H1 (cell line): ENCODE measurements around the gene KRT72. TPM values are rescaled to one million over a fixed set of nuclear protein-coding genes. Genes with fewer than 3 reads are reported as not detected.

Experiments
- CTCF ChIA-PET: fragments of 300-600 bp; sonication (Branson Sonifier 250); formaldehyde crosslinking; loops from one replicate; lab custom pipeline; 2021; ENCODE audit not compliant: partially characterized antibody; lab: Charles Lee
- POLR2A ChIA-PET: fragments of 300-600 bp; sonication (Branson Sonifier 250); formaldehyde crosslinking; loops from one replicate; lab custom pipeline; 2021; ENCODE audit warnings: inconsistent platforms; ENCODE audit not compliant: partially characterized antibody; lab: Charles Lee
- DNase-seq, 2 experiments: peaks; one replicate each; pipeline versions ENCODE4 v3.0.0 to v3.0.0-alpha.2; 2010 to 2022; ENCODE audit warnings: low spot score in 2 of 2, low read depth in 1 of 2, mixed read lengths in 1 of 2
- FAIRE-seq: peaks from 2 replicates; lab custom pipeline; 2011; peaks lifted over from hg19 to GRCh38; lab: Jason Lieb, UNC
- H2AFZ ChIP-seq: 2 replicates; pipeline ENCODE4 v1.8.1; 2012; ENCODE audit warnings: low read length, inconsistent platforms
- H2AK5ac ChIP-seq: 2 replicates; pipeline ENCODE4 v1.6.1; 2013; ENCODE audit warnings: low read depth, low read length
- H2BK120ac ChIP-seq: replicated peaks from 2 replicates; pipeline ENCODE3; 2013; ENCODE audit warnings: low read depth, low read length, inconsistent platforms
- H2BK12ac ChIP-seq: 2 replicates; pipeline ENCODE4 v1.6.1; 2013; ENCODE audit warnings: low read depth, low read length
- H2BK15ac ChIP-seq: 2 replicates; pipeline ENCODE4 v1.6.1; 2013; ENCODE audit warnings: low read length
- H2BK20ac ChIP-seq: 2 replicates; pipeline ENCODE4 v1.6.1; 2013; ENCODE audit warnings: low read length
- H2BK5ac ChIP-seq: 2 replicates; pipeline ENCODE4 v1.6.1; 2013; ENCODE audit warnings: low read depth, low read length
- H3K14ac ChIP-seq: 2 replicates; pipeline ENCODE4 v1.6.1; 2013; ENCODE audit warnings: inconsistent platforms; ENCODE audit not compliant: insufficient read length
- H3K18ac ChIP-seq: 2 replicates; pipeline ENCODE4 v1.6.1; 2013; ENCODE audit warnings: low read length; ENCODE audit errors: extremely low read depth
- H3K23ac ChIP-seq: 2 replicates; pipeline ENCODE4 v1.6.1; 2013; ENCODE audit warnings: inconsistent platforms; ENCODE audit not compliant: insufficient read length
- H3K23me2 ChIP-seq: 2 replicates; pipeline ENCODE4 v1.6.1; 2013; ENCODE audit warnings: low read depth, low read length
- H3K27ac ChIP-seq: 2 replicates; pipeline ENCODE4 v1.6.1; 2011; ENCODE audit warnings: low read depth, low read length, inconsistent platforms
- H3K27me3 ChIP-seq, 4 experiments: replicated peaks in 1 of 4; 1 replicate in 1 of 4; 2 replicates in 3 of 4; pipeline versions ENCODE4 v1.6.1 to v1.8.1; 2011 to 2013; ENCODE audit warnings: low read length in 3 of 4, mild to moderate bottlenecking in 3 of 4, inconsistent platforms in 2 of 4, mixed read lengths in 2 of 4, moderate library complexity in 1 of 4; ENCODE audit not compliant: control insufficient read depth in 3 of 4, insufficient read depth in 3 of 4; ENCODE audit errors: extremely low read depth in 1 of 4
- H3K36me3 ChIP-seq, 4 experiments: 2 replicates each; pipeline versions ENCODE4 v1.6.1 to v1.8.1; 2011 to 2013; ENCODE audit warnings: mild to moderate bottlenecking in 4 of 4, low read length in 3 of 4, moderate library complexity in 2 of 4, control low read depth in 1 of 4, inconsistent platforms in 1 of 4; ENCODE audit not compliant: insufficient read depth in 4 of 4, control insufficient read depth in 2 of 4
- H3K4ac ChIP-seq: replicated peaks from 2 replicates; pipeline ENCODE3; 2013; ENCODE audit warnings: low read length, low read depth, mixed read lengths, inconsistent platforms; ENCODE audit not compliant: insufficient read length
- H3K4me1 ChIP-seq, 4 experiments: replicated peaks in 1 of 4; 1 replicate in 1 of 4; 2 replicates in 3 of 4; pipeline versions ENCODE4 v1.6.1 to v1.8.1; 2011 to 2013; ENCODE audit warnings: low read length in 3 of 4, inconsistent platforms in 2 of 4, mixed read lengths in 1 of 4; ENCODE audit not compliant: insufficient read depth in 4 of 4, control insufficient read depth in 3 of 4
- H3K4me2 ChIP-seq, 2 experiments: 2 replicates each; pipeline versions ENCODE4 v1.6.1 to v1.8.1; 2011 to 2013; ENCODE audit warnings: low read depth in 2 of 2, low read length in 2 of 2, control low read depth in 1 of 2, inconsistent platforms in 1 of 2, mild to moderate bottlenecking in 1 of 2; ENCODE audit not compliant: insufficient read depth in 1 of 2
- H3K4me3 ChIP-seq, 4 experiments: fragments of 200-600, 300-600 bp in 1 of 4; sonication (generic), shearing (Covaris generic), sonication (Bioruptor Twin) in 1 of 4; 2 replicates each; pipeline versions ENCODE4 v1.5.1 to v1.8.1; 2011 to 2016; ENCODE audit warnings: low read length in 4 of 4, low read depth in 3 of 4, control low read depth in 2 of 4, inconsistent platforms in 2 of 4, mild to moderate bottlenecking in 2 of 4, mixed read lengths in 1 of 4, moderate library complexity in 1 of 4; ENCODE audit not compliant: insufficient read depth in 2 of 4; ENCODE audit errors: extremely low read depth in 1 of 4
- H3K56ac ChIP-seq: replicated peaks from 2 replicates; pipeline ENCODE3; 2013; ENCODE audit warnings: low read depth, mild to moderate bottlenecking, mixed read lengths, low read length, inconsistent platforms; ENCODE audit not compliant: insufficient read length
- H3K79me1 ChIP-seq: 2 replicates; pipeline ENCODE4 v1.6.1; 2013; ENCODE audit warnings: low read depth, low read length, control low read depth
- H3K79me2 ChIP-seq, 2 experiments: 2 replicates each; pipeline versions ENCODE4 v1.6.1 to v1.8.1; 2012 to 2013; ENCODE audit warnings: low read length in 2 of 2, mild to moderate bottlenecking in 2 of 2, inconsistent platforms in 1 of 2; ENCODE audit not compliant: insufficient read depth in 2 of 2, control insufficient read depth in 1 of 2
- H3K9ac ChIP-seq, 4 experiments: replicated peaks in 1 of 4; 1 replicate in 1 of 4; 2 replicates in 3 of 4; pipeline versions ENCODE4 v1.6.1 to v1.8.1; 2011 to 2013; ENCODE audit warnings: low read depth in 3 of 4, low read length in 3 of 4, control low read depth in 2 of 4, mild to moderate bottlenecking in 2 of 4, moderate library complexity in 2 of 4, inconsistent platforms in 1 of 4; ENCODE audit errors: extremely low read depth in 1 of 4
- H3K9me3 ChIP-seq, 2 experiments: 2 replicates each; pipeline versions ENCODE4 v1.6.1 to v1.8.1; 2012 to 2013; ENCODE audit warnings: mild to moderate bottlenecking in 2 of 2, moderate library complexity in 2 of 2, control low read depth in 1 of 2, inconsistent platforms in 1 of 2, low read depth in 1 of 2, low read length in 1 of 2, mixed read lengths in 1 of 2; ENCODE audit not compliant: insufficient read depth in 2 of 2
- H4K20me1 ChIP-seq, 2 experiments: replicated peaks in 1 of 2; 2 replicates each; pipeline versions ENCODE3 to v1.8.1; 2011 to 2013; ENCODE audit warnings: inconsistent platforms in 2 of 2, low read length in 2 of 2, mild to moderate bottlenecking in 1 of 2; ENCODE audit not compliant: insufficient read depth in 2 of 2, control insufficient read depth in 1 of 2
- H4K5ac ChIP-seq: 2 replicates; pipeline ENCODE4 v1.6.1; 2013; ENCODE audit warnings: low read length, low read depth, mixed read lengths, inconsistent platforms; ENCODE audit not compliant: insufficient read length
- H4K8ac ChIP-seq: 2 replicates; pipeline ENCODE4 v1.8.0; 2013; ENCODE audit warnings: mild to moderate bottlenecking, moderate library complexity, low read length, inconsistent platforms; ENCODE audit not compliant: insufficient read depth; ENCODE audit errors: extremely low read depth
- H4K91ac ChIP-seq: replicated peaks from 2 replicates; pipeline ENCODE3; 2013; ENCODE audit warnings: low read length, mixed read lengths, inconsistent platforms; ENCODE audit not compliant: insufficient read length
- CBX8 ChIP-seq: fragments of 300-800, 300-1000 bp; sonication (generic); IDR thresholded peaks from 2 replicates; pipeline ENCODE4 v1.7.1; 2016; ENCODE audit warnings: low read depth, low read length, borderline replicate concordance
- CEBPB ChIP-seq: IDR thresholded peaks from 2 replicates; pipeline ENCODE4 v1.6.1; 2012; ENCODE audit warnings: low read depth, low read length
- CHD1 ChIP-seq: IDR thresholded peaks from 2 replicates; pipeline ENCODE4 v1.6.1; 2012; ENCODE audit warnings: low read depth, low read length, improper control_type of control experiment
- FOSL1 ChIP-seq: IDR thresholded peaks from 2 replicates; pipeline ENCODE4 v1.6.1; 2011; ENCODE audit warnings: mild to moderate bottlenecking, low read depth, low read length, moderate library complexity; ENCODE audit not compliant: insufficient read depth
- GTF2F1 ChIP-seq: IDR thresholded peaks from 2 replicates; pipeline ENCODE4 v1.6.1; 2012; ENCODE audit warnings: low read depth, low read length, improper control_type of control experiment, borderline replicate concordance
- JUND ChIP-seq: IDR thresholded peaks from 2 replicates; pipeline ENCODE4 v1.6.1; 2011; ENCODE audit warnings: mild to moderate bottlenecking, improper control_type of control experiment, low read length
- KDM1A ChIP-seq: fragments of 200-600, 300-600 bp; sonication (generic); IDR thresholded peaks from 2 replicates; pipeline ENCODE4 v1.7.1; 2016; ENCODE audit warnings: mild to moderate bottlenecking, low read length, borderline replicate concordance
- NANOG ChIP-seq: IDR thresholded peaks from 2 replicates; pipeline ENCODE4 v1.6.1; 2011; ENCODE audit warnings: low read length, low read depth, mild to moderate bottlenecking, inconsistent platforms; ENCODE audit not compliant: insufficient read depth, poor library complexity, severe bottlenecking
- RXRA ChIP-seq: IDR thresholded peaks from 2 replicates; pipeline ENCODE4 v1.6.1; 2011; ENCODE audit warnings: low read depth, mild to moderate bottlenecking, low read length, moderate library complexity; ENCODE audit not compliant: insufficient read depth
- WGBS, 2 experiments: shearing (Covaris generic) in 1 of 2; methylation state at CpG; one replicate each; pipeline versions ENCODE4 v1.1.6 to v1.1.7; 2013 to 2015; ENCODE audit warnings: low lambda C conversion rate in 2 of 2, mixed read lengths in 2 of 2, inconsistent platforms in 1 of 2, low coverage in 1 of 2, missing lambda C conversion rate in 1 of 2; ENCODE audit not compliant: insufficient replicate concordance in 2 of 2, insufficient coverage in 1 of 2, insufficient read length in 1 of 2; ENCODE audit errors: extremely low coverage in 1 of 2, missing lambda C conversion rate in 1 of 2; 5-methylcytosine and 5-hydroxymethylcytosine counted together
- polyA plus RNA-seq, 7 experiments: library from polyadenylated mRNA; depleted of rRNA in 3 of 7; stranded (reverse) in 5 of 7; unstranded in 2 of 7; fragments of >200 nt in 5 of 7; fragments of 200-250 nt in 2 of 7; gene quantifications; 1 replicate in 5 of 7; 2 replicates in 1 of 7; 4 replicates in 1 of 7; pipeline versions ENCODE4 v1.2.1 to v1.2.3, GENCODE V29; 2011 to 2013; ENCODE audit warnings: missing spikeins in 2 of 7, mixed read lengths in 2 of 7
- total RNA-seq: library from RNA; stranded (reverse); fragmentation: NEBNext Ultra II Directional; extraction: Animal tissue kit (Norgen Biotek cat#: 25700); gene quantifications from 2 replicates; pipeline ENCODE4 v1.2.1, GENCODE V29; 2021

The KRT72 gene
- total and polyA plus RNA-seq, 2 of the 8 experiments (the other 6 are each of a cell fraction or from before 2014, with no cell fraction given): not detected

GRCh38 chr12:52590021-52590420, 11.2 kb downstream of the KRT72 start:
- Histone ChIP-seq H2BK5ac (no peak overlapping the region), H4K8ac (no peak overlapping the region), H3K4ac (no peak overlapping the region), H3K9me3 (peaks cover 23 to 27% of the 10 kb centered on the region in 2 experiments), H3K4me1 (no peaks in the 10 kb centered on the region), H3K4me3 (no peak overlapping the region; a peak in 1 of 8 replicates), H3K79me2 (no peaks in the 10 kb centered on the region), H3K56ac (no peak overlapping the region), H2AFZ (no peak overlapping the region), H4K5ac (no peak overlapping the region), H3K14ac (no peak overlapping the region), H3K27me3 (no peaks in the 10 kb centered on the region; a peak in 1 of 7 replicates), H3K27ac (no peak overlapping the region), H2BK12ac (no peak overlapping the region), H4K20me1 (no peaks in the 10 kb centered on the region), H3K79me1 (no peaks in the 10 kb centered on the region), H3K9ac (no peak overlapping the region), H3K18ac (no peak overlapping the region), H2BK15ac (no peak overlapping the region), H3K23ac (no peak overlapping the region), H4K91ac (no peak overlapping the region), H3K4me2 (no peak overlapping the region), H2BK120ac (no peak overlapping the region), H2BK20ac (no peak overlapping the region), H3K36me3 (no peaks in the 10 kb centered on the region), H2AK5ac (no peak overlapping the region), H3K23me2 (no peaks in the 10 kb centered on the region)
- TF ChIP-seq FOSL1: no peak
- TF ChIP-seq CHD1: no peak
- no peak for TF ChIP-seq NANOG
- no peak for TF ChIP-seq JUND
- no peak for TF ChIP-seq RXRA
- no peak for TF ChIP-seq GTF2F1
- TF ChIP-seq CEBPB: no peak
- TF ChIP-seq CBX8: no peak
- no peak for TF ChIP-seq KDM1A
- POLR2A ChIA-PET: no interaction called here
- CTCF ChIA-PET: interaction anchor here (1.0 to 23.2 kb wide), 9 partner anchors 12 to 285 kb away, joined by 3 to 502 read pairs (median 4); no protein-coding TSS in a partner anchor
- FAIRE-seq (no peak), DNase-seq (no peak)
- WGBS, 2 experiments: 96% methylated on average over 6 of the region's 6 CpGs; no CpG with 5 or more reads in 1 of the 2 experiments
